IPS-NIHi11 (cell line): ENCODE measurements around the gene PCYT1B.
A peak's percentile ranks its signal among the peaks of the same experiment; 100 is the strongest.
"Not testable (repeated sequence)": the region's sequence is repeated elsewhere in the genome, so short reads cannot be mapped to it uniquely, and the experiment has no call there.

Experiments used
- DNase-seq: peaks from one replicate; pipeline ENCODE4 v3.0.0; 2012; ENCODE audit warnings: mixed read lengths, low spot score

PCYT1B gene

DNA sequence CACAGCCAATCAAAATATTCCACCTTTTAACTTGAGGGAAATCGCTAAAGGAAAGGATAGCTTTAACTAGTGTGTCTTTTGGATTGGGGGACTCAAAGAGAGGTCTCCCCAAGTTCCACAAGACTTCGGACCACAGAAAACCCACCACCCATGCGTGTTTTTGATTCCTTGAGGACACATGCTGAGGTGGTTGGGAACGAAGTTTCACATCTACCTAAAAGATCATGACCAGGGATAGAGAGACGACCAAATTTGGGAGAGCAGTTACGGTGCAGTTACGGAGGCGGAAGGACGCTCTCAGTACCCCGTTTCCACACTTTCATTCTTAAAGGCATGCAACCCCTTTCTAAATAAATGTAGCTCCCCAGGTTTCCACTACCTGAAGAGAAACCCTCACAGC is 1.1 kb downstream of the PCYT1B start:
- DNase-seq: no peak

DNA sequence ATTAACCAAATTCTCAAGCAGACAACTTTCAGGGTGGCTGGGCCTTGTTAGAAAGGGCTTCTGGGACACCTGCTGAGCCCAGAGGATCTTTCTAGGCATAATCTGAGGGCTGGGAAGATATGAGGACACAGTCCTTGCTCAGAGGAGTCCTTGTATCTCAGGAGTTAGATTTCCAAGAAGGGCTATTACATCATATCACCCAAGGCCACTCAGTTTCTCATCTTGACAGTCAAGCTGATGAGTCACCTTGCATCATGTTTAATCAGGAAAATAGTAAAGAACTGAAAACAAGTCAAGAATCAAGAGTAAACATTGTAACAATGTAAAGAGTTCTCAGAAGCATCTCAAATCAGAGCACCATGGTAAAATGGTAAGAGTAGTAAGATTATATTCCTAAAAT is 4.0 kb downstream of the PCYT1B start:
- no peak for DNase-seq

GRCh38 chrX:24629701-24630100 is 17.4 kb downstream of the PCYT1B start:
- no peak for DNase-seq

- no peak for DNase-seq
These were observed 27.5 kb downstream of the PCYT1B start for GRCh38 chrX:24619647-24620046.

- DNase-seq: no peak
These were observed 36.6 kb downstream of the PCYT1B start for GRCh38 chrX:24610516-24610915.

GRCh38 chrX:24607616-24608015 is 39.5 kb downstream of the PCYT1B start:
- no peak for DNase-seq

GRCh38 chrX:24605941-24606340 is 41.2 kb downstream of the PCYT1B start:
- not testable (repeated sequence) for DNase-seq

DNA sequence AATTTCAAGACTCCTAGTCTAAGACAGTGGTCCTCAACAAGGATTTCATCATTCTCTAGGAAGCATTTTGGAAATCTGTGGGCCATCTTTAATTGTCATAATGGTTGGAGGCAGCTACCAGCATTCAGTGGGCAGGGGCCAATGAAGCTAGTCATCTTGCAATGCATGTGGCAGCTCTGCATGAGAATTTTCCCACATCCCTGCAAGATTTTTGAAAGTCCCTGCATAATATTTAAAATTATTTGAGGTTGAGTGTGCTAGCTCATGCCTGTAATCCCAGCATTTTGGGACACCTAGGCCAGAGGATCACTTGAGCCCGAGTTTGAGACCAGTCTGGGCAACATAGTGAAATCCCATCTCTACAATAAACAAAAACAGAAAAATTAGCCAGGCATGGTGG is 44.0 kb downstream of the PCYT1B start:
- DNase-seq: no peak

- no peak for DNase-seq
These were observed 45.3 kb downstream of the PCYT1B start for GRCh38 chrX:24601858-24602257.

DNA sequence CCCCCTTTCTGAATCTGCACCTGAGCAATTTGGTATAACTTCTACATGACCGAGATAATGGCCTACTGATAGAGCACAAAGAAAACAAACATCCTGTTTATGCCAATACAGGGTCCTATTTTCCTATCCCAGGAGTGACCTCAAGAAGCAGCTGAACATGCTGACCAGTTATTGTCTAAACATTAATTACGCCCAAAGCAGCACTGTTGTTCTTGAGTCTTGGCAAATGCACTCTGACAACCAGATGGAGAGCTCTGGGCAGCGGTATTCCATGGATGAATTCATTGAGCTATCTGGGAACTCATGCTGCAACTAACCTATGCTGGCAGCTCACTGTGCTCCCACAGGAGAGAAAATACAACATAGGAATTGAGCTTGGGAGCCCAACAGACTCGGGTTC is 52.6 kb downstream of the PCYT1B start:
- DNase-seq: no peak

GRCh38 chrX:24590111-24590510 is 57.0 kb downstream of the PCYT1B start:
- DNase-seq: no peak

GRCh38 chrX:24577091-24577490 is 70.1 kb downstream of the PCYT1B start:
- DNase-seq: no peak

GRCh38 chrX:24575496-24575895 is 71.7 kb downstream of the PCYT1B start:
- DNase-seq: no peak

- no peak for DNase-seq
These were observed 72.4 kb downstream of the PCYT1B start for GRCh38 chrX:24574743-24575142.

GRCh38 chrX:24567169-24567568 is 80.0 kb downstream of the PCYT1B start:
- DNase-seq: no peak

- DNase-seq: no peak
These were observed 80.9 kb downstream of the PCYT1B start for GRCh38 chrX:24566240-24566639.

DNA sequence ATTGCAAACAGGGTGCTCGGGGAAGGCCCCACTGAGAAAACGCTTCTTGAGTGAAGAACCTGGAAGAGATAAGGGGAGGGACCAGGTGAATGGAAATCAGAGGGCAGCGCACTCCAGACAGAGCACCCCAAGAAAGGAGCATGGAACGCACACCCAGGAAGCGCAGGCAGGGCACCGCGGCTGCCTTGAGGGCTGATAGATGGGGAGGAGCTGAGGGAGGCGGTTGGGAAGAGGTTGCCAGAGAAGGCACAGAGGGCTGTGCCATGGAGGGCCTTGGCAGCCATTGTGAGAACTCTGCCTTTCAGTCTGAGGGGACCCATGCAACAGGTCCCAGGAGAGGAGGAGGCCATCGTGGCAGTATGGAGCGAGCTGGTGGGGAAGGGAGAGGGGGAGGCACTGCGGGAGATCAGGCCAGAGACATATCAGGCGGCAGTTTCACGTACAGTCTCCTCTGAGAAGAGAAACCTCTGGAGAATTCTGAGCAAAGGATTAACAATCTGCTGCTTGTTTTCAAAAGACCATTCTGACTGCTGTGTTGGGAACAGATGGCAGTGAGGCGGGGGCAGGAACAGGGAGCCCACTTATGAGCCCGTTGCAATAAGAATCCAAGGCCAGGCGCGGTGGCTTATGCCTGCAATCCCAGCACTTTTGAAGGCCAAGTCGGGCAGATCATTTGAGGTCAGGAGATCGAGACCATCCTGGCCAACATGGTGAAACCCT is 83.7 kb downstream of the PCYT1B start:
- DNase-seq: no peak

DNA sequence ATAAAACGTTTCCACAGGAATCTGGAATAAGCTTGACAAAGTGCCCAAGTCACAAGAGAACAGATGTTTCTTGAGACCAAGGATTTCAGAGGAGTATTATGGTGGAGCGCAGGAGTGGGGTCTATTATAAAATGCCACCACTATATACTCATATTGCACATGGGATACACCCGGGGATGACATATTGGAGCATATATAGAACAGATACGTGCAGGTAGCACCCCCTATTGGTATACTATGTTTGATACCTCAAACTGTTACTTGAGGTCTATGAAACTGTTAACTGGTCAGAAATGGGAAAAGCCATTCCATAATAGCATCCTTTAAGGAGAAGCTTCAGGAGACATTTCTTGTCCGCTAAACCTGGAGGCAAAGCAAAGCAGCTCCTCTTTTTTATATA is 86.0 kb downstream of the PCYT1B start:
- peak; percentile 8 for DNase-seq

DNA sequence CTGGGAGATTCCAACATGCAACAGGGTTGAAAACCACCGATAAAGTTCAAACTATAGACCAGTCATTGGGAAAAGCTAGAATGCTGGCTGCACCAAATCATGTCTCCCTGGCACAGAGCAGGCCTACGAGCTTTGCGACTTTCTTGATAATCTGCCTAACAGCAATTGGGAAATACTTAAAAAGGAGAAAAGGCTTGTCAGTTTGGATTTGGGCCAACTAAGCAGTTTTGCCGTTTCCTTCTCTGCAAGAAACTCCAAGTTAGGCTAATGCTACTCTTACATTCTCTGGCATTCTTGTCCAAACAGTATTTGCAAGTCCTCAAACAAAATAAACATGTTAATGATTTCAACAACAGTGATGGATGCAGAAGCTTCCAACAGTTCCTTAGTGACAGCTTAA is 94.1 kb downstream of the PCYT1B start:
- DNase-seq: no peak

DNA sequence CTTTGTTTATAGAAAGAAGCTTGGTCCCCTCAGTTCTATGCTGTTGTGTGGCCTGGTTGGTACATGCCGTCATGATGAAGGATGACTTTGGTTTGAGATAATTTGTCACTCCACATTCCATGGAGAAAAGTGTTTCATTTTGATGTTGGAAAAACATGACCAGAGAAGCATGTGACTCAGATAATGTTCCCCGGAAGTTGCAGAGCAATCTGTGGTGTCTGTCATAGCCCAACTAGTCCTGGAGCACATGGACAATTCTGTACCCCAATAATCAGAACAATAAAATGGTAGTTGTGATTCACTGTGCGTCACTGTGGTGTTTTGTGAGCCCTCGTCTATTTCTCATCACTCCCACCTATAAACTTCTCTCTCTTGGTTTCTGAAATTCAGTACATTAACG is 97.0 kb downstream of the PCYT1B start:
- no peak for DNase-seq

DNA sequence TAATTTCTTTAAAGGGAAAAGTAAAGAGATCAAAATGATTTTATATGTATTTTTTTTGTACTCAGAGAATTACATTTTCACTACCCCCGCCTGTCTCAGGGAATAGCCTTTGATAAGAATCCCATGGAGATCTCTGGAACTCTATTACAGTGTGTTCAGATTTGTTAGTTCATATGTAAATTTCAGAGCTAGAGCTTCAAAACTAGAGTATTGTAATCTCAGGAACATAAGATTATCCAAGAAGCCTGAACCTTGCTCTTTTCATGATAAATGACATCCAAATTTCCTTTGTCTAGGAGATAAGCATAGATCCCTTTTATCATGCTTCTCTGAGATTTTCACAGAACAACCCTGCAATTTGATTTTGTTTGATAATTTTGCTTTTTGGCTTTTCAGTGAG is 99.2 kb downstream of the PCYT1B start:
- no peak for DNase-seq

DNA sequence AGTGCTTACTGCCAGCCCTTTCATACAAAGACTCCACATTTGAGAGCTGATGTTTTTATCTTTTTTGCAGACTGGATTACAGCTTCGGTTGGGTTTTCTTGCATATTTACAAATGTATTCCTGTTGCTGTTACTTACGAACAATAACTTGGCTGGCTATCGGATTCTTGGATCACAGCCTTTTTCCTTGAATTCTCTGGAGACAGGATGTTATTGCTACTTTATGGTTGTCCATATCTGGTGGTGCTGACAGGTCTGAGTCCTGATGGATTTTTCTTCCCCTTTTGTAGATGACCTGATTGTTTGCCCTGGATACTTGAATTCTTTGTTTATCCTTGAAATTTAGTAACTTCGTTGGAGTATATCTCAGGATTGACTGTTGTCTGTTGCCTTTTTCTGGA is 104.4 kb downstream of the PCYT1B start:
- DNase-seq: no peak

DNA sequence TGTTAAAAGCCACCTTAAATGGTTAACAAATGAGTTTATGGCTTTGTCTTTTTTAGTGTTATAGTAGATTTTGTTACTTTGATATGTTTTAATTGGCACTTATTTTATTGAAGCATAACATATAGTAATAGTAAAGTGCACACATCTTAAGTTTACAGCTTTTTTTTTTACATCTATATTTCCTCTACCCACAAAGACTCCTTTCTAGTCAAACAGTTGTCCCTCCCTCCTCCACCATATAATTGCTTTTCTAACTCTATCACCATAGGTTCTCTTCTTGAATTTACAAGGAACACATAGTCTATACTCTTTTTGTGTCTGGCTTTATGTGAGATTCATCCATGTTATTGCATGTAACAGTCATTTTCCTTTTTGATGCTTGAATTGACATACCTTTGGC is 110.6 kb downstream of the PCYT1B start:
- DNase-seq: no peak

DNA sequence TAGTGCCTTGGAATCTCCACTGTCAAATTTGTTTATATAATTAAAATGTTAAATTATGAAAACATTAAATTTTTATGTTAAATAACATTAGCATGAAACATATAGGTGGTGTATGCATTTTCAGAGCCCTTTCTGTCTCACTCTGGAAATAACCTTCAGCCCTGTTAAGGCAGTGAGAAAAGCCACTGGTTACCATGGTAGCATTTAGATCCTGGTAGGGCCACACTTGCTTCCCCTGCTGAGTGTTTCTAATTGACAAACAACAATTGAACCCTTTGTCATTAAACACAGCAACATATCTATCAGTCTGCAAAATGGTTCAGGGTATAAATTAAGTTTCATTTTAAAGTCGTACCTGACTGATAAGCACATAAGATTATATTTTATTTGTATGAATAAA is 118.5 kb downstream of the PCYT1B start:
- peak; percentile 33 for DNase-seq

- peak; percentile 29 for DNase-seq
These were observed 120.5 kb downstream of the PCYT1B start for GRCh38 chrX:24526616-24527015.
